HepG2 (cell line): ENCODE data around the gene PTPRM. TPM values are rescaled to one million over a fixed set of nuclear protein-coding genes. Genes with fewer than 3 reads are reported as not detected.

Experiments used
- ATAC-seq: fragments of 200-7000 bp; cut with Tn5 transposase; 3 replicates; pipeline ENCODE4 v1.9.1; 2020; ENCODE audit warnings: mild to moderate bottlenecking, moderate library complexity
- BruUV-seq: library from RNA; stranded (reverse); fragments of 400-500 nt; replicated peaks from 2 replicates; lab custom pipeline; 2021; lab: Mats Ljungman, UMichigan
- CTCF ChIA-PET: fragments of 300-600 bp; formaldehyde crosslinking; extraction: SDS; loops from one replicate; lab custom pipeline; 2021; ENCODE audit warnings: low total read pairs, inconsistent platforms, low intra/inter-chr PET ratio; lab: Yijun Ruan, JAX
- POLR2A ChIA-PET: fragments of 350-600 bp; sonication (Branson Sonifier 250); formaldehyde crosslinking; loops from one replicate; lab custom pipeline; 2020; ENCODE audit warnings: antibody characterized with exemption, inconsistent platforms; lab: Yijun Ruan, JAX
- DNase-seq: peaks from one replicate; pipeline ENCODE4 v3.0.0-alpha.2; 2015; ENCODE audit warnings: low spot score
- FAIRE-seq: peaks from 3 replicates; lab custom pipeline; 2011; peaks lifted over from hg19 to GRCh38; lab: Jason Lieb, UNC
- H2AFZ ChIP-seq: one replicate; pipeline ENCODE4 v1.6.1; 2011; ENCODE audit warnings: low read length, inconsistent platforms
- H3K27ac ChIP-seq: fragments of 300-600 bp; 3 replicates; pipeline ENCODE4 v1.8.0; 2011; ENCODE audit warnings: mixed run types, mild to moderate bottlenecking, mixed read lengths, low read length, inconsistent platforms; ENCODE audit not compliant: insufficient read depth; ENCODE audit errors: extremely low read length
- H3K27me3 ChIP-seq, 2 experiments: fragments of 200-600 bp in 1 of 2; 2 replicates in 1 of 2; 3 replicates in 1 of 2; pipeline versions ENCODE4 v1.6.0 to v1.8.0; 2011; ENCODE audit warnings: low read length in 2 of 2, mild to moderate bottlenecking in 2 of 2, moderate library complexity in 2 of 2, inconsistent platforms in 1 of 2; ENCODE audit not compliant: insufficient read depth in 2 of 2, control insufficient read depth in 1 of 2
- H3K36me3 ChIP-seq, 2 experiments: fragments of 200-600 bp in 1 of 2; replicated peaks in 1 of 2; 2 replicates in 1 of 2; 3 replicates in 1 of 2; pipeline versions ENCODE4 v1.5.1 to v1.8.0; 2011; ENCODE audit warnings: low read length in 2 of 2, inconsistent platforms in 1 of 2; ENCODE audit not compliant: insufficient read depth in 2 of 2, control insufficient read depth in 1 of 2
- H3K4me1 ChIP-seq: 2 replicates; pipeline ENCODE4 v1.5.1; 2012; ENCODE audit warnings: low read length, inconsistent platforms; ENCODE audit not compliant: insufficient read depth
- H3K4me2 ChIP-seq: 2 replicates; pipeline ENCODE4 v1.6.0; 2011; ENCODE audit warnings: low read depth, low read length, inconsistent platforms
- H3K4me3 ChIP-seq, 3 experiments: fragments of 200-600 bp in 1 of 3; sonication (generic), shearing (Covaris generic) in 1 of 3; replicated peaks in 1 of 3; 2 replicates each; pipeline ENCODE4 v1.5.1; 2011 to 2016; ENCODE audit warnings: low read length in 3 of 3, inconsistent platforms in 2 of 3, low read depth in 2 of 3, mild to moderate bottlenecking in 2 of 3, control low read depth in 1 of 3, mixed read lengths in 1 of 3; ENCODE audit not compliant: insufficient read depth in 1 of 3
- H3K79me2 ChIP-seq: one replicate; pipeline ENCODE4 v1.6.1; 2011; ENCODE audit warnings: low read length, inconsistent platforms; ENCODE audit not compliant: insufficient read depth
- H3K9ac ChIP-seq: 2 replicates; pipeline ENCODE4 v1.6.0; 2011; ENCODE audit warnings: mild to moderate bottlenecking, low read depth, low read length, inconsistent platforms; ENCODE audit not compliant: insufficient read depth
- H3K9me3 ChIP-seq: 2 replicates; pipeline ENCODE4 v1.5.1; 2012; ENCODE audit warnings: mild to moderate bottlenecking, low read length
- H4K20me1 ChIP-seq: 2 replicates; pipeline ENCODE4 v1.6.0; 2011; ENCODE audit warnings: inconsistent platforms, mild to moderate bottlenecking, low read length, moderate library complexity; ENCODE audit not compliant: insufficient read depth
- GRHL1 ChIP-seq: sonication (generic); formaldehyde crosslinking; conservative IDR thresholded peaks from 2 replicates; pipeline ENCODE4 v1.8.0; 2022; ENCODE audit warnings: missing genetic modification reagents
- HIVEP1 ChIP-seq: sonication (generic); formaldehyde crosslinking; IDR thresholded peaks from 2 replicates; pipeline ENCODE4 v1.4.0; 2020; ENCODE audit warnings: mild to moderate bottlenecking, missing genetic modification reagents
- HNF1B ChIP-seq: sonication (generic); formaldehyde crosslinking; IDR thresholded peaks from 2 replicates; pipeline ENCODE4 v1.5.1; 2020; ENCODE audit warnings: mild to moderate bottlenecking, moderate library complexity, missing genetic modification reagents
- KDM2A ChIP-seq: sonication (generic); formaldehyde crosslinking; IDR thresholded peaks from 2 replicates; pipeline ENCODE4 v1.4.0; 2020; ENCODE audit warnings: low read depth, missing genetic modification reagents, borderline replicate concordance
- SETDB1 ChIP-seq: sonication (generic); formaldehyde crosslinking; IDR thresholded peaks from 2 replicates; pipeline ENCODE4 v1.5.1; 2020; ENCODE audit warnings: missing genetic modification reagents, mild to moderate bottlenecking, borderline replicate concordance
- TFDP2 ChIP-seq: sonication (generic); formaldehyde crosslinking; IDR thresholded peaks from 2 replicates; pipeline ENCODE4 v1.4.0; 2020; ENCODE audit warnings: missing genetic modification reagents
- YY1 ChIP-seq: IDR thresholded peaks from 2 replicates; pipeline ENCODE4 v1.6.1; 2011; ENCODE audit warnings: low read length, low read depth, moderate library complexity, mild to moderate bottlenecking; ENCODE audit not compliant: insufficient read depth, insufficient replicate concordance
- ZFP36L2 ChIP-seq: sonication (generic); formaldehyde crosslinking; IDR thresholded peaks from 2 replicates; pipeline ENCODE4 v1.4.0; 2020; ENCODE audit warnings: missing genetic modification reagents
- ZNF512 ChIP-seq: sonication (generic); formaldehyde crosslinking; IDR thresholded peaks from 2 replicates; pipeline ENCODE4 v1.4.0; 2020; ENCODE audit warnings: mild to moderate bottlenecking, missing genetic modification reagents
- ZNF513 ChIP-seq: sonication (generic); formaldehyde crosslinking; conservative IDR thresholded peaks from 2 replicates; pipeline ENCODE4 v1.5.0; 2020; ENCODE audit warnings: missing genetic modification reagents
- ZNF567 ChIP-seq: sonication (generic); formaldehyde crosslinking; IDR thresholded peaks from 2 replicates; pipeline ENCODE4 v1.8.1; 2023; ENCODE audit warnings: mild to moderate bottlenecking, missing genetic modification reagents, borderline replicate concordance
- ZNF652 ChIP-seq: IDR thresholded peaks from 2 replicates; pipeline ENCODE4 v1.6.1; 2016; ENCODE audit warnings: low read depth, borderline replicate concordance
- WGBS: methylation state at CpG from one replicate; pipeline ENCODE4 v1.1.6; 2017; ENCODE audit warnings: low lambda C conversion rate; 5-methylcytosine and 5-hydroxymethylcytosine counted together
- in situ Hi-C: cut with HindIII; loops from 2 replicates; pipeline ENCODE4 v1.10.0; 2017; ENCODE audit warnings: low pct_unique_long_range_greater_than_20kb; ENCODE audit not compliant: extremely low pct_ligation_motif_present
- intact Hi-C: fragments of 100-400 bp; cut with micrococcal nuclease; formaldehyde crosslinking; loops from one replicate; pipeline ENCODE4 v1.10.0; 2022; ENCODE audit not compliant: unreplicated experiment
- polyA plus RNA-seq, 8 experiments: library from polyadenylated mRNA; depleted of rRNA in 3 of 8; stranded (reverse) in 7 of 8; unstranded in 1 of 8; fragments of >200 nt; fragmentation: Illumina TruSeq in 4 of 8; extraction: Trizol in 4 of 8; gene quantifications; 2 replicates each; pipeline versions ENCODE4 v1.2.1 to v1.2.3, GENCODE V29; 2011 to 2016; ENCODE audit warnings: low read depth in 4 of 8, missing spikeins in 1 of 8, mixed read lengths in 1 of 8; ENCODE audit not compliant: insufficient read depth in 1 of 8
- total RNA-seq, 5 experiments: library from RNA; depleted of rRNA; stranded (reverse); fragments of >200 nt; fragmentation: Illumina TruSeq; extraction: Trizol; gene quantifications; 2 replicates each; pipeline ENCODE4 v1.2.3, GENCODE V29; 2016; ENCODE audit warnings: low read depth in 1 of 5

Gene PTPRM
- total and polyA plus RNA-seq, 2 of the 13 experiments (the other 11 are each of a cell fraction or from before 2014, with no cell fraction given): 12.6 to 108 TPM

- no peak overlapping the region for H3K4me2 ChIP-seq
- H3K27ac ChIP-seq: no peak overlapping the region
- no peaks in the 10 kb centered on the region for H3K79me2 ChIP-seq
- H3K9me3 ChIP-seq: peaks cover 4% of the 10 kb centered on the region; the same call in 1 of the 2 replicates
- H3K27me3 ChIP-seq: no peaks in the 10 kb centered on the region
- 94% methylated on average over 3 of the region's 4 CpGs for WGBS
- POLR2A ChIA-PET: no interaction called here
- ATAC-seq: no peak
- no peaks in the 10 kb centered on the region for H3K36me3 ChIP-seq
- TF ChIP-seq ZNF567 (no peak), KDM2A (CRISPR knock-in tag) (no peak), ZNF513 (CRISPR knock-in tag) (no peak), ZFP36L2 (no peak), YY1 (no peak), TFDP2 (CRISPR knock-in tag) (no peak), ZNF652 (CRISPR knock-in tag) (no peak), HIVEP1 (CRISPR knock-in tag) (no peak), ZNF512 (CRISPR knock-in tag) (no peak), SETDB1 (CRISPR knock-in tag) (no peak), HNF1B (no peak), GRHL1 (no peak)
- TF ChIP-seq, all 625 proteins: peak for 0
- in situ Hi-C loops (loop anchor here (25.0 kb wide), 1 partner anchor 95 kb away; no protein-coding TSS in a partner anchor), intact Hi-C loops (no loop called here)
- DNase-seq (no peak), FAIRE-seq (no peak)
- H3K9ac ChIP-seq: no peak overlapping the region
- H4K20me1 ChIP-seq: no peaks in the 10 kb centered on the region
- no TSS peak for BruUV-seq
- H3K4me3 ChIP-seq: no peak overlapping the region
- no peak overlapping the region for H2AFZ ChIP-seq
- CTCF ChIA-PET: no interaction called here
- H3K4me1 ChIP-seq: peaks cover 7% of the 10 kb centered on the region
Measured at GRCh38 chr18:8232791-8233190, 665.7 kb downstream of the PTPRM start.
